ENCODE results near the gene SBSN.

Gene SBSN

GRCh38 chr19:35528218-35529038 lies at the start of gene SBSN:
Gene SBSN (minus strand): TSS chr19:35528311. CDS start chr19:35528281, 30 bp downstream.
- DNase-seq: no peak

GRCh38 chr19:35571406-35571965 lies 43.4 kb upstream of the SBSN start:
- no peak for DNase-seq

- no peak for DNase-seq
Measured at GRCh38 chr19:35569281-35569781, 41.2 kb upstream of the SBSN start.

GRCh38 chr19:35566738-35567137 lies 38.6 kb upstream of the SBSN start:
- no peak for DNase-seq

GRCh38 chr19:35565016-35565856 lies 37.1 kb upstream of the SBSN start:
- no peak for DNase-seq

GRCh38 chr19:35563207-35563829 lies 35.2 kb upstream of the SBSN start, which contains the start of gene ATP4A:
Gene ATP4A (minus strand): TSS chr19:35563658. CDS start chr19:35563629, 29 bp downstream.
- DNase-seq: no peak

GRCh38 chr19:35562776-35563175 lies 34.7 kb upstream of the SBSN start:
- no peak for DNase-seq

GRCh38 chr19:35562336-35562735 lies 34.2 kb upstream of the SBSN start:
- DNase-seq: no peak

- DNase-seq: no peak
Measured at GRCh38 chr19:35561436-35561835, 33.3 kb upstream of the SBSN start.

- DNase-seq: no peak
Measured at GRCh38 chr19:35560677-35561076, 32.6 kb upstream of the SBSN start.

- no peak for DNase-seq
Measured at GRCh38 chr19:35560271-35560670, 32.2 kb upstream of the SBSN start.

GRCh38 chr19:35559781-35560180 lies 31.7 kb upstream of the SBSN start:
- DNase-seq: peak; percentile 12

- peak; percentile 21 for DNase-seq
Measured at GRCh38 chr19:35559281-35559659, 31.2 kb upstream of the SBSN start.

GRCh38 chr19:35558400-35559280 lies 30.5 kb upstream of the SBSN start:
- peak; percentile 7 for DNase-seq

GRCh38 chr19:35557539-35558399 lies 29.7 kb upstream of the SBSN start:
- peak; percentile 57 for DNase-seq

GRCh38 chr19:35556846-35557538 lies 28.9 kb upstream of the SBSN start:
- peak; percentile 4 for DNase-seq

- DNase-seq: no peak
Measured at GRCh38 chr19:35556025-35556590, 28.0 kb upstream of the SBSN start.

GRCh38 chr19:35555301-35556005 lies 27.3 kb upstream of the SBSN start:
- DNase-seq: no peak

- DNase-seq: no peak
Measured at GRCh38 chr19:35554076-35554475, 26.0 kb upstream of the SBSN start.
